B cell (primary cell): ENCODE measurements around the gene PAQR7. TPM values are rescaled to one million over a fixed set of nuclear protein-coding genes. Genes with fewer than 3 reads are reported as not detected.

Experiments used
- ATAC-seq: fragments of 200-7000 bp; cut with Tn5 transposase; one replicate; pipeline ENCODE4 v1.10.0; 2021; ENCODE audit warnings: low read depth, mild to moderate bottlenecking, moderate number of reproducible peaks, moderate library complexity
- CTCF ChIA-PET: fragments of 350-600 bp; sonication (Branson Sonifier 250); formaldehyde crosslinking; loops from one replicate; lab custom pipeline; 2021; ENCODE audit warnings: antibody characterized with exemption, inconsistent platforms; lab: Charles Lee
- POLR2A ChIA-PET: fragments of 350-600 bp; sonication (Branson Sonifier 250); formaldehyde crosslinking; loops from one replicate; lab custom pipeline; 2021; ENCODE audit warnings: antibody characterized with exemption; lab: Charles Lee
- DNase-seq: peaks from one replicate; pipeline ENCODE4 v3.0.0; 2013
- H2AFZ ChIP-seq: 2 replicates; pipeline ENCODE4 v1.6.1; 2012; ENCODE audit warnings: mild to moderate bottlenecking, low read depth, low read length; ENCODE audit not compliant: insufficient read depth, poor library complexity, severe bottlenecking
- H3K27ac ChIP-seq, 2 donors: 1 replicate in 1 of 2; 2 replicates in 1 of 2; pipeline ENCODE4 v1.5.1; 2012 to 2013; ENCODE audit warnings: low read length in 2 of 2, mild to moderate bottlenecking in 2 of 2, moderate library complexity in 1 of 2
- H3K27me3 ChIP-seq, 4 experiments: fragments of 200-600 bp in 1 of 4; sonication (generic) in 1 of 4; replicated peaks in 1 of 4; 1 replicate in 2 of 4; 2 replicates in 2 of 4; pipeline versions ENCODE4 v1.6.1 to v1.7.0; 2013 to 2016; ENCODE audit warnings: low read length in 3 of 4, mild to moderate bottlenecking in 2 of 4, mixed read lengths in 1 of 4, moderate library complexity in 1 of 4; ENCODE audit not compliant: insufficient read depth in 4 of 4, control insufficient read depth in 3 of 4; ENCODE audit errors: control extremely low read depth in 1 of 4
- H3K36me3 ChIP-seq, 2 experiments: replicated peaks in 1 of 2; 1 replicate in 1 of 2; 2 replicates in 1 of 2; pipeline versions ENCODE4 v1.6.1 to v1.7.1; 2013; ENCODE audit warnings: low read length in 1 of 2; ENCODE audit not compliant: insufficient read depth in 2 of 2, control insufficient read depth in 1 of 2; ENCODE audit errors: control extremely low read depth in 1 of 2, extremely low read depth in 1 of 2
- H3K4me1 ChIP-seq, 2 donors: fragments of 200-600 bp in 1 of 2; sonication (generic) in 1 of 2; 1 replicate in 1 of 2; 2 replicates in 1 of 2; pipeline versions ENCODE4 v1.5.1 to v1.6.1; 2013 to 2017; ENCODE audit warnings: low read length in 2 of 2; ENCODE audit not compliant: control insufficient read depth in 2 of 2, insufficient read depth in 2 of 2
- H3K4me2 ChIP-seq: replicated peaks from 2 replicates; pipeline ENCODE3; 2012; ENCODE audit warnings: mild to moderate bottlenecking, low read depth, low read length; ENCODE audit not compliant: poor library complexity, severe bottlenecking
- H3K4me3 ChIP-seq, 5 experiments: fragments of 200-600 bp in 1 of 5; sonication (generic) in 1 of 5; 1 replicate in 3 of 5; 2 replicates in 2 of 5; pipeline versions ENCODE4 v1.5.1 to v1.7.0; 2011 to 2016; ENCODE audit warnings: low read length in 4 of 5, mild to moderate bottlenecking in 4 of 5, low read depth in 2 of 5, control low read depth in 1 of 5, moderate library complexity in 1 of 5; ENCODE audit not compliant: insufficient read depth in 1 of 5; ENCODE audit errors: control extremely low read depth in 1 of 5, extremely low read depth in 1 of 5
- H3K79me2 ChIP-seq: fragments of 200-600 bp; sonication (generic); one replicate; pipeline ENCODE4 v1.6.0; 2016; ENCODE audit warnings: low read length; ENCODE audit not compliant: control insufficient read depth, insufficient read depth
- H3K9ac ChIP-seq: fragments of 200-600 bp; sonication (generic); 2 replicates; pipeline ENCODE4 v1.6.1; 2017; ENCODE audit warnings: mild to moderate bottlenecking, low read length, moderate library complexity
- H3K9me3 ChIP-seq, 3 donors: one replicate each; pipeline versions ENCODE4 v1.6.1 to v1.7.1; 2013; ENCODE audit warnings: low read length in 2 of 3; ENCODE audit not compliant: control insufficient read depth in 2 of 3, insufficient read depth in 1 of 3; ENCODE audit errors: control extremely low read depth in 1 of 3
- H4K20me1 ChIP-seq: 2 replicates; pipeline ENCODE4 v1.6.0; 2012; ENCODE audit warnings: mild to moderate bottlenecking, low read length; ENCODE audit not compliant: insufficient read depth, control insufficient read depth, poor library complexity, severe bottlenecking
- H3K27ac Mint-ChIP-seq: one replicate; pipeline ENCODE4 v1.8.0; 2021; ENCODE audit warnings: mixed read lengths
- H3K27me3 Mint-ChIP-seq: one replicate; pipeline ENCODE4 v1.8.0; 2021; ENCODE audit warnings: mixed read lengths
- H3K4me1 Mint-ChIP-seq: one replicate; pipeline ENCODE4 v1.8.0; 2021; ENCODE audit warnings: mixed read lengths
- H3K4me3 Mint-ChIP-seq: one replicate; pipeline ENCODE4 v1.8.0; 2021; ENCODE audit warnings: mixed read lengths
- H3K9me3 Mint-ChIP-seq: one replicate; pipeline ENCODE4 v1.8.0; 2022; ENCODE audit warnings: mixed read lengths; ENCODE audit not compliant: insufficient read depth
- CTCF ChIP-seq: fragments of 200-600 bp; IDR thresholded peaks from one replicate; pipeline ENCODE4 v1.8.0; 2022; ENCODE audit warnings: antibody characterized with exemption, mild to moderate bottlenecking
- EZH2 ChIP-seq: IDR thresholded peaks from 2 replicates; pipeline ENCODE4 v1.6.1; 2012; ENCODE audit warnings: borderline replicate concordance, low read depth, mild to moderate bottlenecking, moderate library complexity, low read length; ENCODE audit not compliant: insufficient read depth, poor library complexity, severe bottlenecking
- WGBS: methylation state at CpG from one replicate; pipeline ENCODE4 v1.1.5; 2013; ENCODE audit warnings: missing lambda C conversion rate; ENCODE audit not compliant: insufficient coverage; 5-methylcytosine and 5-hydroxymethylcytosine counted together
- intact Hi-C: fragments of 100-400 bp; cut with micrococcal nuclease; formaldehyde crosslinking; loops from one replicate; pipeline ENCODE4 v1.10.0; 2022
- polyA minus RNA-seq: library from RNA; depleted of rRNA, polyadenylated mRNA; stranded (reverse); fragments of >200 nt; gene quantifications from 2 replicates; pipeline ENCODE4 v1.2.3, GENCODE V29; 2012
- polyA plus RNA-seq: library from polyadenylated mRNA; depleted of rRNA; stranded (reverse); fragments of >200 nt; gene quantifications from 2 replicates; pipeline ENCODE4 v1.2.3, GENCODE V29; 2012
- total RNA-seq, 2 donors: library from RNA; stranded (reverse); fragments of 120-200 nt in 1 of 2; gene quantifications; 1 replicate in 1 of 2; 2 replicates in 1 of 2; pipeline versions ENCODE4 v1.2.3 to v1.2.4, GENCODE V29; 2013 to 2022

PAQR7 gene, protein sequence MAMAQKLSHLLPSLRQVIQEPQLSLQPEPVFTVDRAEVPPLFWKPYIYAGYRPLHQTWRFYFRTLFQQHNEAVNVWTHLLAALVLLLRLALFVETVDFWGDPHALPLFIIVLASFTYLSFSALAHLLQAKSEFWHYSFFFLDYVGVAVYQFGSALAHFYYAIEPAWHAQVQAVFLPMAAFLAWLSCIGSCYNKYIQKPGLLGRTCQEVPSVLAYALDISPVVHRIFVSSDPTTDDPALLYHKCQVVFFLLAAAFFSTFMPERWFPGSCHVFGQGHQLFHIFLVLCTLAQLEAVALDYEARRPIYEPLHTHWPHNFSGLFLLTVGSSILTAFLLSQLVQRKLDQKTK
- total RNA-seq (5.5 and 6.6 TPM in 2 replicates), polyA plus RNA-seq (2.7 and 4.2 TPM in 2 replicates), polyA minus RNA-seq (3.1 and 4.4 TPM in 2 replicates)
- 2.8 TPM for total RNA-seq (2013)

- Mint-ChIP-seq H3K9me3 (no peaks in the 10 kb centered on the region), H3K4me3 (peak within 1 kb of the TSS; percentile 90), H3K4me1 (peaks cover 20% of the 10 kb centered on the region), H3K27ac (peak within 1 kb of the TSS; percentile 78), H3K27me3 (no peaks in the 10 kb centered on the region)
- Histone ChIP-seq H3K27ac (peak within 1 kb of the TSS in 1 of 2 donors; percentile 40), H3K4me1 (peaks cover 21 to 41% of the 10 kb centered on the region in 2 donors), H2AFZ (peak within 1 kb of the TSS; percentile 95), H3K4me2 (peak within 1 kb of the TSS; percentile 99), H3K79me2 (no peaks in the 10 kb centered on the region), H3K36me3 (no peaks in the 10 kb centered on the region), H3K9ac (peak within 1 kb of the TSS; percentile 76), H4K20me1 (no peaks in the 10 kb centered on the region), H3K4me3 (peak within 1 kb of the TSS in 4 of 5 experiments; percentile 50 to 70 (median 62)), H3K27me3 (no peaks in the 10 kb centered on the region), H3K9me3 (no peaks in the 10 kb centered on the region)
- POLR2A ChIA-PET, result interaction anchor here (0.5 to 1.7 kb wide), 3 partner anchors 20 to 1872 kb away, joined by 3 to 6 read pairs (median 5); partner anchors contain the start of gene MTFR1L
- no peak for TF ChIP-seq CTCF
- TF ChIP-seq EZH2, result no peak
- DNase-seq (peak; percentile 70), ATAC-seq (peak; percentile 87)
- WGBS, result under 1% methylated on average over 75 of the region's 75 CpGs
- intact Hi-C loops, result loop anchor here (1.0 kb wide), 1 partner anchor 16 kb away; the partner anchor contains the start of gene AUNIP
- CTCF ChIA-PET, result interaction anchor here (1.5 to 2.3 kb wide), 4 partner anchors 21 to 122 kb away, joined by 3 to 11 read pairs (median 8); partner anchors contain the start of gene PAFAH2
Observed at GRCh38 chr1:25875154-25875855, at the start of gene PAQR7. Gene PAQR7 (minus strand): TSS chr1:25875708. CDS start chr1:25863839, 11,869 bp downstream.
